DMS114 treated with DMSO at 0.1 percent for 48 hours (cell line): ENCODE data around the gene KCNH4.
A peak's percentile ranks its signal among the peaks of the same experiment; 100 is the strongest.
"Not testable (repeated sequence)": the region's sequence is repeated elsewhere in the genome, so short reads cannot be mapped to it uniquely, and the experiment has no call there.

Experiments used
- DNase-seq: peaks from one replicate; lab custom pipeline; 2025; ENCODE audit not compliant: unreplicated experiment; lab: John Stamatoyannopoulos, UW

Gene KCNH4

DNA sequence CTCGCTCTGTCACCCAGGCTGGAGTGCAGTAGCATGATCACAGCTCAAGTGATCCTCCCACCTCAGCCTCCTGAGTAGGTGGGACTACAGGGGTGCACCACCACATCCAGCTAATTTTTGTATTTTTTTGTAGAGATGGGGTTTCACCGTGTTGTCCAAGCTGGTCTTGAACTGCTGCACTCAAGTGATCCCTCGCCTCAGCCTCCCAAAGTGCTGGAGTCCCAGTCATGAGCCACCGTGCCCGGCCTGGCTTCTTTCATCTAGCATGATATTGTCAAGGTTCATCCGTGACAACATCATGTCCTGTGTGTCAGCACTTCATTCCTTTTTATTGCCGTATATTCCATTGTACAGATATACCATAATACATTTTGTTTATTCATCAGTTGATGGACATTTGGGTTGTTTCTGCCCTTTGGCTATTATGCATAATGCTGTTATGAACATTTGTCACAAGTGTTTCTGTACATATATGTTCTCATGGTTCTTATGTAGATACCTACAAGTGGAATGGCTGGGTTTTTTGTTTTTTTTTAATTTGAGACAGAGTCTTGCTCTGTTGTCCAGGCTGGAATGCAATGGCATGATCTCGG is 16.7 kb upstream of the KCNH4 start:
- no peak for DNase-seq

DNA sequence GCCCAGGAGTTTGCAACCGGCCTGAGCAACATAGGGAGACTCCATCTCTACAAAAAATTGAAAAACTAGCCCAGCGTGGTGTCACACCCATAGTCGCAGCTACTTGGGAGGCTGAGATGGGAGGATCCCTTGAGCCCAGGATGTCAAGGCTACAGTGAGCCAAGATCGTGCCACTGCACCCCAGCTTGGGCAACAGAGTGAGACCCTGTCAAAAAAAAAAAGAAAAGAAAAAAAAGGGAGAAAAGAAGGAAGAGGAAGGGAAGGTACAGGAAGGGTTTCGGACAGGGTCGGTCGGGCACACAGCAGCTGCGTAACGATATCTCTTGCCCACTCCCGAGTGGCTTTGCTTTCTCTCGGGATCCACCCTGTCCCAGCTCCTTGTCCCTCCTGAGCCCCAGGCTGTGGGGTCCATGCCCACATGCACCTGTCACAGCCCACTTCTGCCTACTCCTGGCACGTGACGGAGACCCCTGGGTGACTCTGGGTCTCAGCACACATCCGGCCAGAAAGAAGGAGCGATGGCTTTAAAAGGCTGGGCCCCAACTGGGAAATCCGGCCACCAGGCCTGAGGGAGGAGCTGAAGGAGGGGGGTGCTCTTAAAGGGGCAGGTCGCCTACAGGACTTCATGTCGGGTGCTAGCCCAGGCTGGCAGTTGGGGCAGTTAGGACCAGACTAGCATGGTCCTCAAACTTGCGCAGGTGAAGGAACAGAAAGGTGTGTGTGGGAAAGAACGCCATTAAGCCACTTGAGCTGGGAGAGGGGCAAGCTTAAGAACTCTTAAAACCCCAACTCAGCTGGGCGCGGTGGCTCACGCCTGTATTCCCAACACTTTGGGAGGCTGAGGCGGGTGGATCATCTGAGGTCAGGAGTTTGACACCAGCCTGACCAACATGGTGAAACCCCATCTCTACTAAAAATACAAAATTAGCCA is 13.3 kb upstream of the KCNH4 start, which contains the start of gene GHDC:
Gene GHDC, minus strand, starts transcription at position 526 of the 931 bp plus-strand sequence. CDS start 913 bp downstream, outside the sequence.
- peak; percentile 52 for DNase-seq

DNA sequence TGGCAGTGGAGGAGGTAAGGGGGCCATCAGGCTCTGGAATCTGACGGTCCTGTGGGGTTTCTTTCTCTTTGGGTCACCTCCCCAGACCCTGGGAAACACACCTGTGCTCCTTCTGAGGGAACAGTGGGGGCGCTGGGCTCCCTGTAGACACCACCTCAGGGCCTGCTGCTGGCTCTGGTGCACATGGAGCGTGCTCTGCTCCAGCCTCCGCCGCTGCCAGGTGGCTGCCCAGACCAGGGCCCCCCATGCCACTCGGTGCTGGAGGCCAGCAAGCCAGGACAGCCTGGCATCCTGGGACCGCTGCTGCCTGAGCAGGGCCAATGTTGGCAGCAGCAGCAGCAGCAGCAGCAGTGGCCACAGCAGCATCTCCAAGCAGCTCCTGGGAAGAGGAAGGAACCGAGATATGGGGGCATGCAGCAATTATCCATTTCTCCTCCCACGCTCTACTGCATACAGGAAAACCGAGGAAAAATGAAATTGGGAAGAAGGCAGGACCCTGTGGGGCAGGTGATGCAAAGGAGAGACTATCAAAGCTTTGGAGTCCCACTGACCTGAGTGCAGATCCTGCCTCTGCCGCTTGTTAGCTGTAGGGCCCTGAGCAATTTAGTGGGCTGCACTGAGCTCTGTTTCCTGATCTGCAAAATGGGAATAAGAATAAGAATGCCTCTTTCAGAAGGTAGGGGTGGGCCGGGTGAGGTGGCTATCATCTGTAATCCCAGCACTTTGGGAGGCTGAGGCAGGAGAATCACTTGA is 12.4 kb upstream of the KCNH4 start:
- no peak for DNase-seq

DNA sequence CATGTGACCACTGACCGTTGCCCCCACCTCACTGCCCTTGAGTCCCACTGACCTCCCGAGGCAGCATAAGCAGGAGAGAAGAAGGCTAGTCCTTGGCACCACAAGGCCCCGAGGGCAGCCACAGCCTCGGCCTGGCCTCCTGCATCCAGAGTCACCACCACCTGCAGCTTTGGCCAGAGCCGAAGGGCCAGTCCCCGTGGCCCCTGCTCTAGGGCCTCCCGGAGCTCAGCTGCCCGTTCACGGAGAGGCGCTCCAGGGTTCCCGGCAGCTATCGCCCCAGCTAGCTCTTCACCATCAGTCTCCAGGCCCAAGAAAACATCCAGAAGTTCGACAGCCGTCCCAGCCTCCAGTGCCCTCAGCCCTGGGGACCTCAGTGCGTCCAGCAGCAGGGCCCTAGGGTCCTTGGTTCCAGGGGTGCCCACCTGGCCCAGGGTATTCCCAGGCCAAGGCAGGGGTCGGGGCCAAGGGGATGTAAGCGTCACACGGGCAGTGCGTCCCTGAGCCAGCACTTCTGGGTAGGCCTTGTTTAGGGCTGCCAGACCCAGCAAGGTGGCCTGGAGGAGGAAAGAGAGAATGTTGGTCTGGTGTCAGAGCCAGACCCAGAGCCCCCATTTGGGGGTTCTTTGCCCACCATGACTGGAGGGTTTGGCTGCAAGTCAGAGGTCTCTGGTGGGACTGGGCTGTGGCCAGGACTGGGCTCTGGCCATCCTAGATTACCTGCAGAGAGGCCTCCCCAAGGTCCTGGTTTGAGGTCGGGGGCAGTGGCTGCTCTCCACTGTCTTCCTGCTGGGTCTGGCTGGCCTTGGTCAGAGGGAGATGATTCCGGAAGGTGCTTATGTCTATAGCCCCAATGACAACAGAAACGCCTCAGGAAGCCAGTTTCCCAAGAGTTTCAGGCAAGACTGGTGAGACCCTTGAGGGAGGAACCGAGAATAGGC is 11.5 kb upstream of the KCNH4 start:
- DNase-seq, result no peak

DNA sequence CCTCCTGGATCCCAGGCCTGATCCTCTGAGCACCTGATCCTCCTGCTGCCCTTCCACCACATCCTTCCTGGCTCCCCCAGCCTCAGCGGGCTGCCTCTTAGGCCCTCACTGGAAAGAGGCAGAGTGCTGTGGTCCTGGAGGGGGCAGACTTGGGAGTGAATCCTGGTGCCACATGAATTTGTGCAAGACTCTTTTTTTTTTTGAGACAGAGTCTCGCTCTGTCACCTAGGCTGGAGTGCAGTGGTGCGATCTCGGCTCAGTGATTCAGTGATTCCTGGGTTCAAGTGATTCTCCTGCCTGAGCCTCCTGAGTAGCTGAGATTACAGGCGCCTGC is 10.3 kb upstream of the KCNH4 start:
- DNase-seq, result no peak

DNA sequence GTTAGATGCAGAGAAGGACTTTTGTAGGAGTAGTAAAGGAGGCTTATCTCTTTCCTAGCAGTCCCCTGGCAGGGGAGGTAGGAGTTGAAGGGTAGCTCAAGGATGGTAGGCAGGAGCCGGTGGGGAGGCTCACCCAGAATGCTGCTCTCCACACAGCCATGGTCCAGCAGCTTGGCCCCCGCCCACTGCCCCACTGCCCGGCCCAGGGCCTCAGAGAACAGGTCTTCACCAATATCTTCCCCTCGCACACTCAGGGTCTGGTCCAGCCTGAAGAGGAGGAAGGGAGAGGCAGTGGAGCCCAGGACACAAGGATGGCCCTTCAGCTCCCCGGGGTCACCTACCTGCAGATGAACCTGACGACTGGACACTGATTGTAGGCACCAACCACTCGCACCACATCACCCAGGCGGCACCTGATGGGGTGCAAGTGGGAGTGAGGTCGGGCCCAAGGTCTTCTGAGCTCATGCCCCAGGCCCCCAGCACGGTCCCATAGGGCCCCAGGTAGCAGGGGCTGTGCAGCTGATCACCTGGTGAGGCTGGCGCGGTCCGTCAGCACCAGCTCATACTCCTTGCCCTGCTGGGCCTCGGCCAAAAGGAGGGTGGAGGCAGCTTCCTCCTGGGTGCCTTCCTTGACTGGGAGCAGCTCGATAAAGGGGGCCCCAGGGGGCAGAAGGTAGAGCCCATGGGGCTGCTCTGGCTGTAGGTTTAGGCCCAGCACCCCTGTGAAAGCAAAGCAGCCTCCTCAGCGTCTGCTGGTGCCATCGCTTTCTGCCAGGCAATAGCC is 9.7 kb upstream of the KCNH4 start:
- DNase-seq, result no peak

DNA sequence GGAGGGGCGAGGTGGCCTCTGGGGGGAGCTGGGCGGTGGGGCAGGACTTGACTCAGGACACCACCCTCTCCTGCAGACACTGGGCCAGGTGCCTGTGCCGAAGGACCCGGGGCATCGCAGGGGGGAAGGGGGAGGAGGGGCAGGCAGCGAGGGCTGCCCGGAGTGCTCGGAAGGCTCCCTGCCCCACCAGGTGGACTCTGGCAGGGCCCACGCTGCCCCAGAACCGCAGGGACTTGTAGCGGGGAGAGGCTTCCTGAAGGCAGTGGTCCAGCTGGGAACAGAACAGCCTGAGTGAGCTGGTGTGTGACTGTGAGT is 8.7 kb upstream of the KCNH4 start:
- DNase-seq, result no peak

DNA sequence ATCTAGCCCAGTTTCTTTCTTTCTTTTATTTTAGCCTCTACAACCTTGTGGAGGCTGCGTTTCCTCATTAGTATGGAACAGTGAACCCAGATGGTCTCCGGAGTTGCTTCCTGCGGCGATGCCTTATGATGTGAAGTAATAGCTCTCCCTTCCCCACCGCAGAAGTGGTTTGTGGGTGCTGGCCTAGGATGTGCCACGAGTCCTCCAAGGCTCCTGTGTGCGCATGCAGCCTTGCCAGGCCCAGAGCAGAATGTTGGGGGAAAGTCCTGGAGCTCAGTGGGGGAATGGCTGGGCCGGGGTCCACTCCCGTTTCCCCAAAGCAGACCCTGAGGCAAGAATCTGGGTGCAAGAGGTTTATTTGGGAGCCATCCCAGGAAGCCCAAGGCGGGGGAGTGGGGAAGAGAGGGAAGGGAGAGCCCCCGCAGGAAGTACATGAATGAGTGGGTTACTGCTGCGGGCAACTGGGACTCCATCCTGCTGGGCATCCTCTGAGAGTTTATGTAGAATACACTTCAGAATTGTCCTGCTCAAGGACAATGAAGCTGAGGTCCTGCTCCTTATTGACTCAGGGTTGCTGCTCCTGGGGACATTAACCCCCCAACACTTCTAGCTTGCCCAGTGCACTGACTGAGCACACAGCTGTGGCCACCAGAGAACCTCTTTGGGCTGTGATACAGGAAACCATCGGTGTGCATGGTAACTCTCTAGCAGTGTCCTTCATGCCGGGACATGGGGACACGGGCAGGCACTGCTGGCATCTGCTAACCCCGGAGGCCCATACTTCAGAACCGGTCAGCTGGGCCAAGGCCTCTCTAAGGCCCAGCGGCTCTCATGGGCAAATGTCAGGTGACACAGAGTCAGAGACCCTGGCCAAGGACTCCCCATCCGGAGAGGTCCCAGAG is 8.1 kb upstream of the KCNH4 start:
- no peak for DNase-seq

DNA sequence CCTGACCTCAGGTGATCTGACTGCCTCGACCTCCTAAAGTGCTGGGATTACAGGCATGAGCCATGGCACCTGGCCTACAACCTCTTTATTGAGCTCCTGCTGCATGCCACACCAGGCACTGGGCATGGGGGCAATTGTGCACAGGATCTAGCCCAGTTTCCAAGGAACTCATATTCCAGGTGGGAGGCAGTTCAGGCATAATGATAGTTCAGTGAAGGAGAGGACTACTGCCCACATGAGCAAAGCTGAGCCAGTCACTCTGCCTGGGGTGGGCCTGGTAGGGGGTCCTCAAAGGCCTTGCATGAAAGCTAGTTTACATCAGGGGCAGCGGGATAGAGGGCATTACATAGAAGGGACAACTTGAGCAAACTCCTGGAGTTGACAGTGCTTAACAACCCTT is 6.9 kb upstream of the KCNH4 start:
- DNase-seq, result no peak

DNA sequence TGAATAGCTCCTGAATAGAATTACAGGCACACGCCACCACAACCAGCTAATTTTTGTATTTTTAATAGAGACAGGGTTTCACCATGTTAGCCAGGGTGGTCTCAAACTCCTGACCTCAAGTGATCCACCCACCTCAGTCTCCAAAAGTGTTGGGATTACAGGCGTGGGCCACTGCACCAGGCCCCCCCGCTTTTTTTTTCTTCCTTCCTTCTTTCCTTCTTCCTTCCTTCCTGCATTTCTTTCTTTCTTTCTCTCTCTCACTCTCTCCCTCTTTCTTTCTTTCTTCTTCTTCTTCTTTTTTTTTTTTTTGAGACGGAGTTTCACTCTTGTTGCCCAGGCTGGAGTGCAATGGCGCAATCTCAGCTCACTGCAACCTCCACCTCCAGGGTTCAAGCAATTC is 5.2 kb upstream of the KCNH4 start:
- DNase-seq, result not testable (repeated sequence)

DNA sequence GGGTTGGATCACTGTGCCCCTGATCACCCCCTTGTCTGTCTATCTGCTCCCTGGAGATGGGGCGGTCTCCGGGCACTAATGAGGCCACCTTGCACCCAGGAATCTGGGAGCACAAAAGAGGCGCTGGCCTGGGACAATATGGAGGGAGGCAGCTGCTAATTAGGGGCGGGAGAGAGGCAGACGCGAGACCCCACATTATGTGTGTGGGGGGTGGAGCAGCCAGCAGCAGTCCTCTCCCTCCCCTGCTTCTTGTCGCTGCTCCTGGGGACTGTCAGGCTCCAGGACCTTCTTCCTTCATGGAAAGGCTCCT is 4.6 kb upstream of the KCNH4 start:
- no peak for DNase-seq

DNA sequence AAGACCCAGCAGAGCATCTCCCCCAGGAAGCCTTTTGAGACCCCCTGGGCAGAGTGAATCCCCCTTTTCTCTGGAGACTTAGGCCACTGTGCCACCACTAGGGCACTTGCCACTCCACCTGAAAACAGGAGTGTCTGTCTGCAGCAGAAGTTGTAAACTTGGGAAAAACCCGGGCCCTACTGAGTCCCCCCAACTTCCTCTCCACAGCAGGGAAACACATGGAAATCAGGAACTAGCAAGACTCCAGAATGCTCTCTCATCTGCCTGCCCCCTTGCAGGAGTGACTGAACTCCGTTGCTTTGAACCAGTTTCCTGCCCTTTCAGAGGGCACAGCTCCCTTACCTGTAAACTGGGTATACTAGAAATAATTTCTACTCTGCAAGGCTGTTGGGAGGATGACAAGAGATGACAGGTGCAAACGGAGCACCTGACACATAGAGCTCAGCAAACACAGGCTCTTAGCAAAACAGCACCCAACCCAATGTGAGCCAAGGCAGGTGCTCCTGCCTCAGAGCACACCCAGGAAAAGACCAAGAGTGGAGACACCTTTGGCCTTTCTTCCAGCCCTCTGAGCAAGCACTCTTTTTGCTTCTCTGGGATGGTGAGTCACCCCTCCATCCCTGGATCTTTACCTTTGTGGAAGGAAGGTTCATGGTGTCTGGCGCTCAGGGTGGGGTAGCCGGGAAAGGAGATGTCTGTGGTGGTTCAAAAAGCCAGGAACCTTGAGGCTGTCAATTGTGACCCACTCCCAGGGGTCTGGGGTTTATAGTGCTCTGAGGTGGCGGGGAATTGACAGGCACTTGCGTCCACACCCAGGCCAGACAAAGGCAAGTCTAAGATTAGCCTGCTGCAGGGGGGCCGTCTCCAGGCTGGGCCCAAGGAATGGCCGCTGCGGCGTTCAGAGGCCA is 4.0 kb upstream of the KCNH4 start, which contains the start of gene HCRT:
Gene HCRT, minus strand, starts transcription at position 740 of the 908 bp plus-strand sequence. Its CDS starts 87 bp downstream, at position 653.
- no peak for DNase-seq

DNA sequence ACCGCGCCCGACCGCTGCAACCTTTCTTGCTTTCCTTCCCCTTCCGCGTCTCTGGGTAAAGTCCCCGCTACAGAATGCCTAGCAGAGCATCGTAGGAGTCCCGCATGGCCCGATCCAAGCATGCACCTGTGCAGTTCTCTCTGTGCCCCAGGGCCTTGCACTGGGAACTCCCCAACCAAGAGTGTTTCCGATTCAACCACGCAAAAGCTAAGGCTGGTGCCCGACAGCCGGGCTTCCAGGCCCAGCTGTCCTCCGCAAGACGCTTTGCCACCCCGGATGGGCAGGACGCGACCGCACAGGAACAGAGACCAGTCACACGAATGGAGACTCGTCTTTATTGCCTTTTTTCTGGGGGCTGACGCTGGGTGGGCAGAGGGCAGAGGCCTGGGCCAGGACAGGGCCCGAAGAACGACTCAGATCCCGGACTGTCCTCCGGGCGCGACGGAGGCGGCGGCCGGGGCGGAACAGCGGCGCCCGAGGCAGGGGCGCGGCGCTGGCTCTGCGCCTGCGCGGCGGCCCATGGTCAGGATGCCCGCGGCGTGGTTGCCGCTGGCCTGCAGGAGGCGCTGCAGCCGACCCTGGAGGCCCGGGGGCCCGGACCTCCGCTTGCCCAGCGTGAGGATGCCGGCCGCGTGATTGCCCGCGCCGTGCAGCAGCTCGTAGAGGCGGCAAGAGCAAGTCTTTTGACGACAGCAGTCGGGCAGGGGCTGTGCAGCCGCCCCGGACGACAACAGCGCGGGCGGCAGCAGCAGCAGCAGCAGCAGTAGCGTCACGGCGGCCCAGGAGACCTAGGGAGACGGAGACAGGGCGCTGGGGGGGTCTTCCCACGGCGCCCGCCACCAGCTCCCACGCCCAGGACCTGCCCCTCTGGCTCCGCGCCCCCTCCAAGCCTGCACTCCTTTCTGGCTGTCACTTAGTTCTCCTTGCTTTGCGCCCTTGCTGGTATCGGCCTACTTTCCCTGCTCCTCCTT is 3.1 kb upstream of the KCNH4 start:
- peak; percentile 27 for DNase-seq

DNA sequence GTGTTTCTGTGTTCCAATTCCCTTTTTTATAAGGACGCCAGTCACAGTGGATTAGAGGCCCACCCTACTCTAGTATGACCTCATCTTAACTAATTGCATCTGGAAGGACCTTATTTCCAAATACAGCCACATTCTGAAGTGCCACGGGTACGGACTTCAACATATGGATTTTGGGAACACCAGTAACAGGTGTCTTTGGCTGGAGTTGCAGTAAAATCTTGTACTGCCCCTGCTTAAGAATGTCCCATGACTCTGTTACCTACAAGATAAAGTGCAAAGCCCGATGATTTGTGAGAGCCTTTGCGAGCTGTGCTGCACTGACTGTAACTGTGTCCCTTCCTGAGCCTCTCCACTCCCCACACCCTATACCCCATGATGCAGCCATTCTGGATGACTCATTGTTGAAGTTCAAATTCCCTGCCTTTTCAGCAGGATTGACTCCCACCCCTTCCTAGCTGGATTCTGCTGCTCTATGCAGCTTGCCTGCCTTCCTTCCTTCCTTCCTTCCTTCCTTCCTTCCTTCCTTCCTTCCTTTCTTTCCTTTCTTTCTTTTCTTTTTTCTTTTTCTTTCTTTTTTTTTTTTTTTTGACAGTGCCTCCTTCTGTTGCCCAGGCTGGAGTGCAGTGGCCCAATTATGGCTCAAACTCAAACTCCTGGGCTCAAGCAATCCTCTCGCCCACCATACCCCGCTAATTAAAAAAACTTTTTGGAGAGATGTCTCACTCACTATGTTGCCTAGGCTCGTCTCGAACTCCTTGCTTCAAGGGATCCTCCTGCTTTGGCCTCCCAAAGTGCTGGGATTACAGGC is 2.2 kb upstream of the KCNH4 start:
- no peak for DNase-seq

DNA sequence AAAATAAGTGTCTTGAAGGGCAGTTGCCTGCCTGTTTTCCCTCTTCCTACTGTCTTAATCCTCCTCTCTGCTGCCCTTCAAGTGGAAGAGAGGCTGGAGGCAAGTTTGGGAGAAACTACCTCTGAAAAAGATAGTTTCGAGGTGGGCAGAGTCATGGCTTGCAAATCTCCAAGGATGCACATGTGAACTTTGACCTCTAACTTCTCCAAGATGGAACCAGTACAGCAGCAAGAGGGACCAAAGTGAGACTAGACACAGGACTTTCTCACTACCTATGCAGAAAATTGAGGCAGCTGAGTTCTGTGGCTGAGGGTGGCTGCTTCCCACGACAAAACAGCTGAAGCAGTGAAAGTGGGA is 887 bp upstream of the KCNH4 start:
- DNase-seq, result no peak

DNA sequence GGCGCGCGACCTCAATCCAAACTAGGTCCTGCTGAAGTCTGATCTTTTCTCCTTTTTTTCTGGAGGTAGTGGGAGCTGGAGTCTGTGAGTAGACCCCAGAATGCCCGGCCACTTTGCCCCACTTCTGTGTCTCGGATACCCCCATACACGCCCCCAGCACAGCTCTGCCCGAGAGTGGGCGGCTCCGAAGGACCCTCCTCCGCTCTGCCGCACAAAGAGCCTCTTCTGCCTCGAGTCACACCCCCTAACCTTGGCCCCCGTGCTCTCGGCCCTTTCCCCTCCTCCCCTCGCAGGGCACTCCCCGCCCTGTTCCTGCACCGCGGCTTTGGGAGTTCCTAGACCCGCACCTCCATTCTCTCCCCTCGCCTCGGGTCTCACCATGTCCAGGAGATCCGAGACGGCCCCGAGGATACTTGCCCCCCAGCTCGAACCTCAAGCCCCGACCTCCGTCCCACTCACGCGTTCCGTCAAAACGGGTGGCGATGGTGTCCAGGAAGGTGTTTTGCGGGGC is 476 bp downstream of the KCNH4 start:
- DNase-seq, result no peak
